GM12878 (cell line): ENCODE measurements around the gene INSC. TPM values are rescaled to one million over a fixed set of nuclear protein-coding genes. Genes with fewer than 3 reads are reported as not detected.

ENCODE experiments used
- ATAC-seq: fragments of 200-7000 bp; cut with Tn5 transposase; 3 replicates; pipeline ENCODE4 v1.9.1; 2020; ENCODE audit warnings: mild to moderate bottlenecking, moderate library complexity
- BruUV-seq: library from RNA; stranded (reverse); fragments of 400-500 nt; replicated peaks from 2 replicates; lab custom pipeline; 2021; lab: Mats Ljungman, UMichigan
- CTCF ChIA-PET: fragments of 300-600 bp; sonication (Branson Sonifier 250); formaldehyde crosslinking; extraction: SDS; loops from one replicate; lab custom pipeline; 2021; ENCODE audit warnings: inconsistent platforms; lab: Yijun Ruan, JAX
- POLR2A ChIA-PET: fragments of 350-600 bp; formaldehyde crosslinking; extraction: SDS; loops from one replicate; lab custom pipeline; 2021; ENCODE audit warnings: inconsistent platforms; lab: Charles Lee
- RAD21 ChIA-PET: fragments of 300-600 bp; sonication (Branson Sonifier 250); formaldehyde crosslinking; loops from one replicate; lab custom pipeline; 2023; ENCODE audit warnings: antibody characterized with exemption; ENCODE audit not compliant: unreplicated experiment; lab: Charles Lee
- SMC1A ChIA-PET: fragments of 300-600 bp; sonication (Branson Sonifier 250); formaldehyde crosslinking; loops from one replicate; lab custom pipeline; 2023; ENCODE audit not compliant: unreplicated experiment, uncharacterized antibody; lab: Charles Lee
- DNase-seq: peaks from one replicate; pipeline ENCODE4 v3.0.0-alpha.2; 2011; ENCODE audit warnings: low read depth, low spot score
- FAIRE-seq: peaks from 3 replicates; lab custom pipeline; 2011; peaks lifted over from hg19 to GRCh38; lab: Jason Lieb, UNC
- H2AFZ ChIP-seq: 2 replicates; pipeline ENCODE4 v1.6.0; 2011; ENCODE audit warnings: low read depth, low read length, control low read depth; ENCODE audit not compliant: control insufficient read depth
- H3K27ac ChIP-seq: 2 replicates; pipeline ENCODE4 v1.5.1; 2011; ENCODE audit warnings: control low read depth; ENCODE audit not compliant: control insufficient read depth, insufficient read depth
- H3K27me3 ChIP-seq, 2 experiments: replicated peaks in 1 of 2; 2 replicates each; pipeline versions ENCODE4 v1.6.0 to v1.6.1; 2011; ENCODE audit warnings: low read length in 1 of 2; ENCODE audit not compliant: control insufficient read depth in 2 of 2, insufficient read depth in 2 of 2
- H3K36me3 ChIP-seq, 2 experiments: 2 replicates each; pipeline ENCODE4 v1.5.1; 2011; ENCODE audit warnings: low read length in 1 of 2; ENCODE audit not compliant: control insufficient read depth in 2 of 2, insufficient read depth in 2 of 2
- H3K4me1 ChIP-seq: 2 replicates; pipeline ENCODE4 v1.6.1; 2011; ENCODE audit warnings: mild to moderate bottlenecking, low read length, moderate library complexity, mixed read lengths; ENCODE audit not compliant: control insufficient read depth, insufficient read depth
- H3K4me2 ChIP-seq: 2 replicates; pipeline ENCODE4 v1.6.0; 2011; ENCODE audit warnings: control low read depth; ENCODE audit not compliant: control insufficient read depth, insufficient read depth
- H3K4me3 ChIP-seq: fragments of 200-600 bp; sonication (generic); 2 replicates; pipeline ENCODE4 v1.5.1; 2016
- H3K79me2 ChIP-seq: 2 replicates; pipeline ENCODE4 v1.6.0; 2011; ENCODE audit warnings: low read length; ENCODE audit not compliant: control insufficient read depth, insufficient read depth
- H3K9ac ChIP-seq: 2 replicates; pipeline ENCODE4 v1.8.0; 2011; ENCODE audit warnings: low read length, control low read depth, mixed read lengths; ENCODE audit not compliant: control insufficient read depth, insufficient read depth
- H3K9me3 ChIP-seq: replicated peaks from 3 replicates; pipeline ENCODE4 v1.5.1; 2011; ENCODE audit warnings: mild to moderate bottlenecking, low read length; ENCODE audit not compliant: control insufficient read depth, insufficient read depth
- H4K20me1 ChIP-seq: 2 replicates; pipeline ENCODE4 v1.6.0; 2011; ENCODE audit not compliant: control insufficient read depth, insufficient read depth
- BRCA1 ChIP-seq: IDR thresholded peaks from 2 replicates; pipeline ENCODE4 v1.6.1; 2011; ENCODE audit warnings: low read depth, low read length, improper control_type of control experiment
- CREM ChIP-seq: IDR thresholded peaks from 2 replicates; pipeline ENCODE4 v1.6.1; 2014; ENCODE audit warnings: antibody characterized with exemption, low read depth
- CTCF ChIP-seq, 3 experiments: IDR thresholded peaks in 2 of 3; conservative IDR thresholded peaks in 1 of 3; 2 replicates each; pipeline ENCODE4 v1.5.1; 2011; ENCODE audit warnings: low read depth in 3 of 3, low read length in 3 of 3, mild to moderate bottlenecking in 3 of 3, control low read depth in 2 of 3, moderate library complexity in 2 of 3, inconsistent platforms in 1 of 3, mixed read lengths in 1 of 3; ENCODE audit not compliant: control insufficient read depth in 2 of 3, insufficient read depth in 1 of 3; ENCODE audit errors: extremely low read depth in 1 of 3
- KLF5 ChIP-seq: fragments of 450-650 bp; IDR thresholded peaks from 2 replicates; pipeline ENCODE4 v1.6.1; 2014; ENCODE audit warnings: mild to moderate bottlenecking; ENCODE audit not compliant: partially characterized antibody
- MTA3 ChIP-seq: IDR thresholded peaks from 2 replicates; pipeline ENCODE4 v1.6.1; 2012; ENCODE audit warnings: low read length, inconsistent platforms, borderline replicate concordance
- RAD21 ChIP-seq: IDR thresholded peaks from 2 replicates; pipeline ENCODE4 v1.6.1; 2011; ENCODE audit warnings: mild to moderate bottlenecking, low read depth, low read length, moderate library complexity; ENCODE audit not compliant: insufficient read depth
- SMC3 ChIP-seq: IDR thresholded peaks from 2 replicates; pipeline ENCODE4 v1.6.1; 2011; ENCODE audit warnings: low read length, improper control_type of control experiment, borderline replicate concordance
- SPI1 ChIP-seq: IDR thresholded peaks from 2 replicates; pipeline ENCODE4 v1.6.1; 2011; ENCODE audit warnings: low read depth, mild to moderate bottlenecking, low read length, moderate library complexity, borderline replicate concordance; ENCODE audit not compliant: insufficient read depth
- YBX1 ChIP-seq: fragments of 450-650 bp; IDR thresholded peaks from 2 replicates; pipeline ENCODE4 v1.6.1; 2016; ENCODE audit warnings: antibody characterized with exemption
- ZNF274 ChIP-seq: IDR thresholded peaks from one replicate; pipeline ENCODE4 v1.8.0; 2011; ENCODE audit not compliant: insufficient read length, insufficient read depth
- in situ Hi-C: fragments of 300-500 bp; cut with MboI; formaldehyde crosslinking; loops from 9 replicates; pipeline ENCODE4 v1.14.3; 2018; ENCODE audit warnings: mixed read lengths
- intact Hi-C: fragments of 100-400 bp; cut with micrococcal nuclease; formaldehyde crosslinking; loops from one replicate; pipeline ENCODE4 v1.14.2; 2022; ENCODE audit not compliant: unreplicated experiment
- polyA plus RNA-seq, 11 experiments: library from polyadenylated mRNA; depleted of rRNA in 4 of 11; unstranded in 6 of 11; stranded (reverse) in 5 of 11; fragments of >200 nt; fragmentation: Nextera tagmentation in 4 of 11; fragmentation: Illumina TruSeq in 1 of 11; extraction: Ambion mirVana in 4 of 11; extraction: Trizol in 1 of 11; gene quantifications; 1 replicate in 1 of 11; 2 replicates in 10 of 11; pipeline versions ENCODE4 v1.2.1 to v1.2.3, GENCODE V29; 2011 to 2016; ENCODE audit warnings: inconsistent platforms in 2 of 11, missing spikeins in 2 of 11, low read depth in 1 of 11
- total RNA-seq, 4 experiments: library from RNA; depleted of rRNA in 3 of 4; stranded (reverse); fragments of >200 nt in 3 of 4; fragmentation: Illumina TruSeq in 1 of 4; extraction: Trizol in 1 of 4; gene quantifications; 2 replicates each; pipeline versions ENCODE4 v1.2.1 to v1.2.3, GENCODE V29; 2013 to 2021

Gene INSC
- total and polyA plus RNA-seq, 10 of the 15 experiments (the other 5 are each of a cell fraction or from before 2014, with no cell fraction given): 0.13 to 0.33 TPM; not detected in 8

DNA sequence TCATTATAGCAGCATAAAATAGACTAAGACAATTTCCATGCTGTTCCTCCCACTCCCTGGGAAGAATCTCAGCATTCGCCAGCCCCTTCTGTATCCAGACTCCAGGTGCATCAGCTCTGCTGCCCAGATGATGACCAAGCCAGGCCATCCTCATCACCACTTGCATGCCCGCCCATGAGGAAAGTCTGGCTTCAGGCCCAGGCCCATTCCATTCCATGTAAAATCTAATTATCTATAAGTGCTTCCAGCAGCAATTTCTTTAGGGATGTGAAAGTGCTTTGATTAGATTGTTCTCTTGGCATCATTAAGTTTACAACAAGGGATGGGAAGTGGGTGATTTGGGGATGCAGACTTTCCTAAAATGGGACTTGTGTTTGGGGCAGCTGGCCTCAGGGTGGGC is 100.3 kb downstream of the INSC start (continued):
- TF ChIP-seq SMC3: no peak
- TF ChIP-seq BRCA1: no peak
- no peak for TF ChIP-seq MTA3
- no peak for TF ChIP-seq CREM
- TF ChIP-seq ZNF274: no peak

- CTCF ChIA-PET: interaction anchor here (1.0 to 1.5 kb wide), 4 partner anchors 8 to 117 kb away, joined by 3 to 4 read pairs (median 4); no protein-coding TSS in a partner anchor
- FAIRE-seq (no peak), DNase-seq (no peak), ATAC-seq (peak; percentile 74)
- Histone ChIP-seq H3K4me3 (no peak overlapping the region), H4K20me1 (no peaks in the 10 kb centered on the region), H3K9ac (no peak overlapping the region), H2AFZ (no peak overlapping the region), H3K27me3 (no peaks in the 10 kb centered on the region), H3K79me2 (no peaks in the 10 kb centered on the region), H3K27ac (no peak overlapping the region), H3K9me3 (no peaks in the 10 kb centered on the region)
- BruUV-seq: no TSS peak
- RAD21 ChIA-PET: no interaction called here
- SMC1A ChIA-PET: interaction anchor here (0.7 to 0.9 kb wide), 2 partner anchors 10 to 19 kb away, joined by 3 to 5 read pairs; no protein-coding TSS in a partner anchor
- in situ Hi-C loops: no loop called here
- POLR2A ChIA-PET: no interaction called here
- TF ChIP-seq CTCF (IDR thresholded peaks at IDR 0.05 in 2 of 3, conservative IDR thresholded peaks at IDR 0.05 in 1 of 3; ENCODE audit: control insufficient read depth in 2 of 3, extremely low read depth in 1 of 3, insufficient read depth in 1 of 3, low read depth in 3 of 3, low read length in 3 of 3): peak; percentile 42 to 61 (median 49); a peak in 5 of 6 replicates
- TF ChIP-seq RAD21: 0 out of 2 replicates have a peak, but pooled peaks have one; percentile 18
- no peak for TF ChIP-seq YBX1
- TF ChIP-seq ZNF274: no peak
- no peak for TF ChIP-seq SPI1
- TF ChIP-seq KLF5: no peak
- TF ChIP-seq, all 136 proteins: peak for 2
- no peaks in the 10 kb centered on the region for H3K4me1 ChIP-seq
- no peak overlapping the region for H3K4me2 ChIP-seq
- no peaks in the 10 kb centered on the region for H3K36me3 ChIP-seq
- intact Hi-C loops: no loop called here
Observed at GRCh38 chr11:15216678-15217077, 102.0 kb downstream of the INSC start.
